ENCODE results near the gene GMPR.
"Not testable (repeated sequence)": the region's sequence is repeated elsewhere in the genome, so short reads cannot be mapped to it uniquely, and the experiment has no call there.

The GMPR gene

DNA sequence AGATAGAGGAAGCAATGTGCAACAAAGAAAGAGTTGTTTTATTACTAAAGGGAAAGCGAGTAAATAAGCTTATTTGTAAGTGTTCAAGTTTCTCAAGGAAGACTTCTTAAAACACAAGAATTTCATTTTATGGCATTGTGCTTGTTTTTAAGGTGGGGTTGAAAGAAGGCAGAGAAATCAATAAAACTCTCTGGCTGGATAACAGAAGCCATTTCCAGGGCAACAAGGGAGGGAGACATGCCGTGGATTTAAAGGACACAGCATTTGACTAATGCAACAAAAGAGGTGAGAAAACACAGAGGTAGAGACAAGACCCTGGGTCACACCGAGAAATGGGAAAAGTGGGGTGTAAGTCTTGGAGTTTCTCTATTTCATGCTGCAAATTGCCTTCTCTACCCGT lies 28.8 kb upstream of the GMPR start:
- peaks cover 13% of the 10 kb centered on the region for H3K4me1 Mint-ChIP-seq
- no peak for DNase-seq (ENCODE audit: low spot score in 2 of 2)
- H3K4me3 Mint-ChIP-seq: no peak overlapping the region
- no peak for ATAC-seq (ENCODE audit: low read depth)
- H3K27ac Mint-ChIP-seq: no peak overlapping the region
- H3K9me3 Mint-ChIP-seq: no peaks in the 10 kb centered on the region
- H3K36me3 Mint-ChIP-seq: no peaks in the 10 kb centered on the region
- H3K27me3 Mint-ChIP-seq: peaks cover 18% of the 10 kb centered on the region

DNA sequence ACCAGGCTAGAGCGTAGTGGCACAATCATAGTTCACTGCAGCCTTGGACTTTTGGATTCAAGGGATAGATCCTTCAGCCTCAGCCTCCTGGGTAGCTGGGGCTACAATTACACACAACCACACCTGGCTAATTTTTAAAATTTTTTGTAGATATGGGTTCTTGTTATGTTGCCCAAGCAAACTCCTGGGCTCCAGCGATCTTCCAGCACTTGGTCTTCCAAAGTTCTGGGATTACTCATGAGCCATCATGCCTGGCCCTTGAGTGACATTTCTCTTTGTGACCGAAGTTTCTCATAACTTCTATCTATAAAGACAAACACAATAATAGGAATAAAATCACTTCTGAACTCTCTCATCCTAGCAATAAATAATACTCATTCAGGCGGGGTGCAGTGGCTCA lies 26.1 kb upstream of the GMPR start:
- Mint-ChIP-seq H3K4me3 (no peak overlapping the region), H3K9me3 (no peaks in the 10 kb centered on the region), H3K4me1 (peaks cover 4% of the 10 kb centered on the region), H3K27me3 (peaks cover 33% of the 10 kb centered on the region), H3K36me3 (no peaks in the 10 kb centered on the region), H3K27ac (no peak overlapping the region)
- no peak for ATAC-seq (ENCODE audit: low read depth)
- DNase-seq (ENCODE audit: low spot score in 2 of 2): no peak

DNA sequence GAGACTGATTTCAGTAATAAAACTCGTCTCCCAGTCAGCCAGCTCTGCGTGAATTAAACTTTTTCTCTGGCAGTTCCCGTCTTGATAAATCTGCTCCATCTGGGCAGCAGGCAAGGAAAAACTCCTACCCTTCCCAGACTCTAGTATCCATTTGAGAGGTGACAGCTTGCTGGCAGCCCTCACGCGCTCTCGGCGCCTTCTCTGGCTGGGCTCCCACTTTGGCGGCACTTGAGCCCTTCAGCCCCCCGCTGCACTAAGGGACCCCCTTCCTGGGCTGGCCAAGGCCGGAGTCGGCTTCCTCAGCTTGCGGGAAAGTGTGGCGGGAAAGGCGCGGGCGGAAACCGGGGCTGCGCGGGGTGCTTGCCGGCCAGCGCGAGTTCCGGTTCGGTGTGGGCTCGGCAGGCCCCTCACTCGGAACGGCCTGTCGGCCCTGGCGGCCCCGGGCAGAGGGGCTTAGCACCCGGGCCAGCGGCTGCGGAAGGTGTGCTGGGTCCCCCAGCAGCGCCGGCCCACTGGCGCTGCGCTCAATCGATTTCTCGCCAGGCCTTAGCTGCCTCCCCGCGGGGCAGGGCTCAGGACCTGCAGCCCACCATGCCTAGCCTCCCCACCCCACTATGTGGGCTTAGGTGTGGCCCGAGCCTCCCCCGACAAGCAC lies 21.8 kb upstream of the GMPR start:
- Mint-ChIP-seq H3K27me3 (peaks cover 27% of the 10 kb centered on the region), H3K9me3 (no peaks in the 10 kb centered on the region), H3K36me3 (no peaks in the 10 kb centered on the region), H3K4me1 (peaks cover 6% of the 10 kb centered on the region), H3K4me3 (no peak overlapping the region), H3K27ac (no peak overlapping the region)
- DNase-seq (ENCODE audit: low spot score in 2 of 2) (no peak), ATAC-seq (ENCODE audit: low read depth) (no peak)

DNA sequence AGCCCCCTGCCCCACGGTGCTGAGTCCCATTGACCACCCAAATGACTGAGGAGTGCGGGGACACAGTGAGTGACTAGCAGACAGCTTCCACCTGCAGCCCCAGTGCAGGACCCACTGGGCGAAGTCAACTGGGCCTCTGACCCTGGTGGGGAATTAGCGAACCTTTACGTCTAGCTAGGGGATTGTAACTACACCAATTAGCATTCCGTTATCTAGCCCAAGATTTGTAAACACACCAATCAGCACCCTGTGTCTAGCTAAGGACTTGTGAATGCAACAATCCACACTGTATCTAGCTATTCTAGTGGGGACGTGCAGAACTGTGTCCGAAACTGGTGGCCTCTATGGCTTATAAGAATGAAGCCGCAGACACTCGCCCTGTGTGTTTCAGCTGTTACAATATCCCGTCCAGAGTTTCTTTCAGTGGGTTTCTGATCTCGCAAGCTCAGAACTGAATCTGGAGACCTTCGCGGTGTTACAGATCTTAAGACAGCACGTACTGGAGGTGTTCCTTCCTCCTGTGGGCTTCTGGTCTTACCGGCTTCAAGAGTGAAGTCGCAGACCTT lies 21.1 kb upstream of the GMPR start:
- DNase-seq (ENCODE audit: low spot score in 2 of 2) (no peak), ATAC-seq (ENCODE audit: low read depth) (no peak)
- Mint-ChIP-seq H3K27ac (no peak overlapping the region), H3K9me3 (no peaks in the 10 kb centered on the region), H3K36me3 (no peaks in the 10 kb centered on the region), H3K4me3 (no peak overlapping the region), H3K4me1 (peaks cover 6% of the 10 kb centered on the region), H3K27me3 (peaks cover 24% of the 10 kb centered on the region)

DNA sequence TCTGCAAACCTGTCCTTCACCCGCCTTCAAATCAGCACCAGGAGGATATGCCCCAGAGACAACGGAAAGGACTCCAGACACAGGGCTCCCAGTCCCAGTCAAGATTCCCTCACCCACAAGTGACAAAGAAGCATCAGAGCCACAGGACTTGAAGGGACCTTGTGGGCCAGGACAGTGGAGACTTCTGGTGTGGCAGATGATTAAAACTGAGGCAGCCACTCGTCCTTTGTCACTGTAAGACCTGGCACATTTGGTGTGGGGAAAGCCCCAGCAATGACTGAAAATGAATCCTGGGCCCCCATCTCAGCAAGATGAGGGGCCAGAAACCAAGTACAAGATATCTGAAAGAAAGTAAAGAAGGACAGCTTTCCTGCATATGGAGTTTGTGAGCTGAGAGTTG lies 15.6 kb upstream of the GMPR start:
- Mint-ChIP-seq H3K9me3 (no peaks in the 10 kb centered on the region), H3K4me1 (peaks cover 2% of the 10 kb centered on the region), H3K27ac (no peak overlapping the region), H3K27me3 (peaks cover 11% of the 10 kb centered on the region), H3K4me3 (no peak overlapping the region), H3K36me3 (no peaks in the 10 kb centered on the region)
- ATAC-seq (ENCODE audit: low read depth): no peak
- no peak for DNase-seq (ENCODE audit: low spot score in 2 of 2)

DNA sequence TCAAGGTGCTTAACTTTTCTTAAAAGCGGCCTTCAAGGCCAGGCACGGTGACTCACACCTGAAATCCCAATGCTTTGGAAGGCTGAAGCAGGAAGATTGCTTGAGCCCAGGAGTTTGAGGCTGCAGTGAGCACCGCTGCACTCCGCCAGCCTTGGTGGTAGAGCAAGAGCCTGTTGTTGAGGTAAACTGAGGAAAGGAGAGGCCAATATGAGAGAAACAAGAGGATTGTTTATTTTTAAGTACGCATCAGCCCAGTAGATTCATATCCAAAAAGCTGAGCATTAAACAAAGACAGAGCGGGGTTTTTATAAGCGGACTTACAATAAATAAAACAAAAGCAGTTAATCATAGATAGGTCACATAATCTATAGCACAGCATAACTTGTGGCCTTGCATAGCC lies 15.0 kb upstream of the GMPR start:
- no peak overlapping the region for H3K27ac Mint-ChIP-seq
- no peaks in the 10 kb centered on the region for H3K36me3 Mint-ChIP-seq

DNA sequence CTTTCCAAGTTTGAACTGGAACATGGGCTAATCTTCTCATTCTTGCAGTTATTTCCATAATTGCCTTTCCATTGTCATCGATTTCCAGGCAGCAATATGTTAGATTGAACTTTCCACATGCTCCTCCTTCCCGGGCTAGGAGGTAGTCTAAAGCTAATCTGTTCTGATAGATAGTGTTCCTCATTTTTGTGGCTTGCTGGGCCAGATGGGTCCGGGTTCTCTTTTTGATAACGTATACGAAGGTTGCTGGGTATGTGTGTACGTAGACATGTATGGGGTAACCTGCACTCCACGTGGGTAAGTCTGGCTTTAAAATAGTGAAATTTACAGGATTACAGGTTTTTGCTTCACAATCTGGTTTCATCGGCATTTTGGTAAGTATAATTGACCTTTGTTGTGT lies 14.0 kb upstream of the GMPR start:
- ATAC-seq (ENCODE audit: low read depth): peak; percentile 54
- Mint-ChIP-seq H3K27ac (no peak overlapping the region), H3K36me3 (no peaks in the 10 kb centered on the region), H3K27me3 (peaks cover 6% of the 10 kb centered on the region), H3K9me3 (no peaks in the 10 kb centered on the region), H3K4me3 (no peak overlapping the region), H3K4me1 (no peaks in the 10 kb centered on the region)
- no peak for DNase-seq (ENCODE audit: low spot score in 2 of 2)

More for the DNA sequence above, 15.0 kb upstream of the GMPR start:
- Mint-ChIP-seq H3K9me3 (no peaks in the 10 kb centered on the region), H3K4me1 (peaks cover 2% of the 10 kb centered on the region), H3K4me3 (no peak overlapping the region), H3K27me3 (peaks cover 11% of the 10 kb centered on the region)
- DNase-seq (ENCODE audit: low spot score in 2 of 2) (no peak), ATAC-seq (ENCODE audit: low read depth) (no peak)

DNA sequence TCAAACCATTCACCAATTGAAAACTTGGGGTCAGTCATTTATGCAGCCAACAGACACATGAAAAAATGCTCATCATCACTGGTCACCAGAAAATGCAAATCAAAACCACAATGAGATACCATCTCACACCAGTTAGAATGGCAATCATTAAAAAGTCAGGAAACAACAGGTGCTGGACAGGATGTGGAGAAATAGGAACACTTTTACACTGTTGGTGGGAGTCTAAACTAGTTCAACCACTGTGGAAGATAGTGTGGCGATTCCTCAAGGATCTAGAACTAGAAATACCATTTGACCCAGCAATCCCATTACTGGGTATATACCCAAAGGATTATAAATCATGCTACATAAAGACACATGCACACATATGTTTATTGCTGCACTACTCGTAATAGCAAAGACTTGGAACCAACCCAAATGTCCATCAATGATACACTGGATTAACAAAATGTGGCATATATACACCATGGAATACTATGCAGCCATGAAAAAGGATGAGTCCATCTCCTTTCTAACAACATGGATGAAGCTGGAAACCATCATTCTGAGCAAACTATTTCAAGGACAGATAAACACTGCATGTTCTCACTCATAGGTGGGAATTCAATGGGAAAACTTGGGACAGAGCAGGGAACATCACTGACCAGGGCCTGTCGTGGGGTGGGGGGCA lies 13.2 kb upstream of the GMPR start:
- not testable (repeated sequence) for H3K27ac Mint-ChIP-seq; DNase-seq (ENCODE audit: low spot score in 2 of 2); H3K27me3 Mint-ChIP-seq; H3K36me3 Mint-ChIP-seq; H3K9me3 Mint-ChIP-seq; H3K4me1 Mint-ChIP-seq; ATAC-seq (ENCODE audit: low read depth); H3K4me3 Mint-ChIP-seq

DNA sequence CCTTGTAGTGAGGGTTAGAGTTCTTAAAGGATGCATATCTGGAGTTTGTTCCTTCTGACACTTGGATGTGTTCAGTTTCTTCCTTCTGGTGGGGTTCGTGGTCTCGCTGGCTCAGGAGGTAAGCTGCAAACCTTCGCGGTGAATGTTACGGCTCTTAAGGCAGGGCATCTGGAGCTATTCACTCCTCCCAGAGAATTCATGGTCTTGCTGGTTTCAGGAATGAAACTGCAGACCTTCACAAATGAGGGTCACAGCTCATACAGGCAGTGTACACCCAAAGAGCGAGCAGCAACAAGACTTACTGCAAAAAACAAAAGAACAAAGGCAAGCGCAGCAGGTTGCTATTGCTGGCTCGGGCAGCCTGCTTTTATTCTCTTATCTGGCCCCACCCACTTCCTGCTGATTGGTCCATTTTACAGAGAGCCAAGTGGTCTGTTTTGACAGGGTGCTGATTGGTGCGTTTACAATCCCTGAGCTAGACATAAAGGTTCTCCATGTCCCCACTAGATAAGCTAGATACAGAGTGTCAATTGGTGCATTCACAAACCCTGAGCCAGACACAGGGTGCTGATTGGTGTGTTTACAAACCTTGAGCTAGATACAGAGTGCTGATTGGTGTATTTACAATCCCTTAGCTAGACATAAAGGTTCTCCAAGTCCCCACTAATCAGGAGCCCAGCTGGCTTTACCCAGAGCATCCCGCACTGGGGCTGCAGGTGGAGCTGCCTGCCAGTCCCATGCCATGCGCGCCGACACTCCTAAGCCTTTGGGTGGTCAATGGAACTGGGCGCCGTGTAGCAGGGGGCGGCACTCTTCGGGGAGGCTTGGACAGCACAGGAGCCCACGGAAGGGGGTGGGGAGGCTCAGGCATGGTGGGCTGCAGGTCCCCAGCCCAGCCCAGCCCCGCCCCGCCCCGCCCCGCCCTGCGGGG lies 12.0 kb upstream of the GMPR start:
- DNase-seq (ENCODE audit: low spot score in 2 of 2); H3K9me3 Mint-ChIP-seq; H3K4me3 Mint-ChIP-seq; H3K27me3 Mint-ChIP-seq; H3K27ac Mint-ChIP-seq; H3K4me1 Mint-ChIP-seq; H3K36me3 Mint-ChIP-seq; ATAC-seq (ENCODE audit: low read depth): not testable (repeated sequence)

DNA sequence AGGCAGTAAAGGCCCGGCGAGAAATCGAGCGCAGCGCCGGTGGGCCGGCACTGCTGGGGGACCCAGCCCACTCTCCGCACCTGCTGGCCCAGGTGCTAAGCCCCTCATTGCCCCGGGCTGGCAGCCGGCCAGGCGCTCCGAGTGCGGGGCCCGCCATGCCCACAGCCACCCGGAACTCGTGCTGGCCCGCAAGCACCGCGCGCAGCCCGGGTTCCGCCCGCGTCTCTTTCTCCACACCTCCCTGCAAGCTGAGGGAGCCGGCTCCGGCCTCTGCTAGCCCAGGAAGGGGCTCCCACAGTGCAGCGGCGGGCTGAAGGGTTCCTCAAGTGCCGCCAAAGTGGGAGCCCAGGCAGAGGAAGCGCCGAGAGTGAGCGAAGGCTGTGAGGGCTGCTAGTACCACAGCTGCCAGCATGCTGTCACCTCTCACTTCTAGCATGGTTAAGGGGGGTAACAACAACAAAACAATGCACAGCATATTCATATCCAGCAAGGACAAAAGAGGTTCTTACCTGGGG lies 11.3 kb upstream of the GMPR start:
- DNase-seq (ENCODE audit: low spot score in 2 of 2): no peak
- no peak for ATAC-seq (ENCODE audit: low read depth)
- Mint-ChIP-seq H3K9me3 (no peaks in the 10 kb centered on the region), H3K27me3 (peaks cover 6% of the 10 kb centered on the region), H3K27ac (no peak overlapping the region), H3K4me1 (no peaks in the 10 kb centered on the region), H3K4me3 (no peak overlapping the region), H3K36me3 (no peaks in the 10 kb centered on the region)

DNA sequence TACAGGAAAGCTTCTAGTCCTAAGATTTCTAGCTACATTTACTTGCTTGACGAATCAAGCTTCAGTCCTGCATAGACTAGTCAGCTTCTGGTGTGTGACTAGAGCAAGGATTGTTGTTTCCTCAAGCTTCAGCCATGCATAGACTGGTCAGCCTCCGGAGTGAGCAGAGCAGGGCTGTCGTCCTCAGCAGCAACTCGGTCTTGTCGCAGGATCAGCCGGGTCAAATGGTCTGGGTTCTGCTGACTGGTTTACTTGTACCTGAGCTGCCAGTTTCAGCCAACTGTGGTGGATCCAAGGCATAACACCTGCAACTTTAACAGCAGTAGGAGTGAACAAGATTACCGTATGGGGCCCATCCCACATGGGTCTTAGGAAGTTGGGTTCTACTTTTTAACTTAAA lies 10.8 kb upstream of the GMPR start:
- H3K4me1 Mint-ChIP-seq: no peaks in the 10 kb centered on the region
- no peak overlapping the region for H3K4me3 Mint-ChIP-seq
- DNase-seq (ENCODE audit: low spot score in 2 of 2) (no peak), ATAC-seq (ENCODE audit: low read depth) (no peak)
- no peaks in the 10 kb centered on the region for H3K36me3 Mint-ChIP-seq
- H3K9me3 Mint-ChIP-seq: no peaks in the 10 kb centered on the region
- no peak overlapping the region for H3K27ac Mint-ChIP-seq
- peaks cover 6% of the 10 kb centered on the region for H3K27me3 Mint-ChIP-seq

DNA sequence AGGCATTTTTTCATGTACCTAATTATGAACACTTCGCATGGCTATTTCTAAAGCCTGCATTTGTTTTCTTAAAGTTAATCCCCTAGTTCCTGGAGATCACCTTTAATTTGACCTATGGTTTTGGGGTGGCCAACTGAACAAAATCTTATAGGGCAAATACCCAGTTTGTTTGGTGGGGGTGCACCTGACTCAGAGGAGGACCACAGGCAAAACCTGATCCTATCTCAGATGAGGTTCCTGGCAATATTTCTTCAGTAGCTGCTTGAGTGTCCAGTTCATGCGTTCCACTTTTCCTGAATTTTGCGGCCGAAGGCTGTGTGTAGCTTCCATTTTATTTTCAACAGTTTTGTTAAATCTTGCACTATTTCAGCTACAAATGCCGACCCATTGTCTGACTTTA lies 10.3 kb upstream of the GMPR start:
- Mint-ChIP-seq H3K27ac (no peak overlapping the region), H3K9me3 (no peaks in the 10 kb centered on the region), H3K27me3 (peaks cover 4% of the 10 kb centered on the region), H3K4me1 (no peaks in the 10 kb centered on the region), H3K36me3 (no peaks in the 10 kb centered on the region), H3K4me3 (no peak overlapping the region)
- ATAC-seq (ENCODE audit: low read depth) (no peak), DNase-seq (ENCODE audit: low spot score in 2 of 2) (no peak)

DNA sequence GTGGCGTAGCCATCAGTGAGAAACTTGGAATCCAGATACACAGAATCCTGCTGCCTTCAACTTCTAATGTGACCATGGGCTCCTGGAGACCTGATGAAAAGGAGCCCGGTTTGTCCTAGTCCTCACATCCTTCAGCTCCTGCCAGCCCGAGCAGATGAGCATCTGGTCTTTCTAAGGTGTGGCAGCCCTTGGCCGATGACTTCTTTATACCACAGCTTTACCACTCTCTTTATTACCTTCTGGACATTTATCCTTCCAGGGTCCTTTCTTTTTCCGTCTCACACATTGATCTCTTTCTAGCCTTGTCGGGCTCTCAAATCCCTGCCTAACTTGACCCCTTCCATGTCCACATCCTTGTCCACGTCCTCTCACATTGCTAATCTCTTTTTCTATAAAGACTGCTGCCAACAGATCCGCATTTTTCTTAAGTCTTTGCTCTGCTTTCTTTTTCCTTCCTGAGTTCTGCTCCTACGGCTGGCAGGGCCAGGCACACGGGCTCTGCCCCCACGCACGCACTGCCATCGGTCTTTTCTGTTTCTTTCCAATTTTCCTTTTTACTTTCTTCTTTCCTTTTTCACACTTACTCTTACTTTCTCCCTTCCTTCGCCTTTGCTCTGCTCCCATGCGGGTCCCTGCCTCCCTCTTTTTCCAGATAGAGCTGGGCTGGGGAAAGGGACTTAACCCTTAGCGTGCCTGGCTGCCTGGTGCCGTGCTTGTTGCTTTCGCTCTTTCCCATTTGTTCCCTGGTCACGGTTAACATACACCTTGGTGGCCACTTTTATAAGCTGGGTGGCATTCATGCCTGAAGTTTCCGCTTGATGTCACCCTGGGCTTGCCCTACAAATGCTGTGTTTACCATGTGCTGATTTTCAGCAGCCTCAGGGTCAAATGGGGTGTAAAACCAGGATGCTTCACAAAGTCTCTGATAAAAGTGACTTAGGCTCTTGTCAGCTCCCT lies 9.4 kb upstream of the GMPR start:
- H3K36me3 Mint-ChIP-seq: no peaks in the 10 kb centered on the region
- no peaks in the 10 kb centered on the region for H3K9me3 Mint-ChIP-seq
- peaks cover 3% of the 10 kb centered on the region for H3K4me1 Mint-ChIP-seq
- no peak overlapping the region for H3K27ac Mint-ChIP-seq
- ATAC-seq (ENCODE audit: low read depth): no peak
- peaks cover 6% of the 10 kb centered on the region for H3K27me3 Mint-ChIP-seq
- no peak for DNase-seq (ENCODE audit: low spot score in 2 of 2)
- H3K4me3 Mint-ChIP-seq: no peak overlapping the region
